HG03039 (cell line): ENCODE data around the gene FRMD4A.

ENCODE experiments used
- ATAC-seq: cut with Tn5 transposase; IDR thresholded peaks from one replicate; pipeline ENCODE4 v1.9.1; 2021; ENCODE audit warnings: mild to moderate bottlenecking, moderate library complexity; ENCODE audit not compliant: unreplicated experiment

Gene FRMD4A

GRCh38 chr10:13637303-13637856 is 693.3 kb downstream of the FRMD4A start:
- ATAC-seq = no peak

- ATAC-seq = no peak
Measured at GRCh38 chr10:13636776-13637175, 693.9 kb downstream of the FRMD4A start.

GRCh38 chr10:13634207-13634606 is 696.5 kb downstream of the FRMD4A start:
- no peak for ATAC-seq

- no peak for ATAC-seq
Measured at GRCh38 chr10:13633689-13634088, 697.0 kb downstream of the FRMD4A start.

GRCh38 chr10:13632884-13633440 is 697.8 kb downstream of the FRMD4A start:
- ATAC-seq = no peak

- no peak for ATAC-seq
Measured at GRCh38 chr10:13632440-13632839, 698.3 kb downstream of the FRMD4A start.

- no peak for ATAC-seq
Measured at GRCh38 chr10:13631594-13631993, 699.1 kb downstream of the FRMD4A start.

GRCh38 chr10:13630231-13630630 is 700.5 kb downstream of the FRMD4A start:
- no peak for ATAC-seq

GRCh38 chr10:13629116-13629515 is 701.6 kb downstream of the FRMD4A start:
- ATAC-seq = no peak

- ATAC-seq = no peak
Measured at GRCh38 chr10:13628661-13629060, 702.1 kb downstream of the FRMD4A start.

- ATAC-seq = no peak
Measured at GRCh38 chr10:13627459-13628310, 703.0 kb downstream of the FRMD4A start.

GRCh38 chr10:13624630-13625029 is 706.1 kb downstream of the FRMD4A start:
- no peak for ATAC-seq

GRCh38 chr10:13621931-13622330 is 708.8 kb downstream of the FRMD4A start:
- ATAC-seq = no peak

GRCh38 chr10:13617116-13617515 is 713.6 kb downstream of the FRMD4A start:
- no peak for ATAC-seq

- no peak for ATAC-seq
Measured at GRCh38 chr10:13615650-13616300, 714.9 kb downstream of the FRMD4A start.

GRCh38 chr10:13614530-13615332 is 716.0 kb downstream of the FRMD4A start:
- ATAC-seq = no peak

- ATAC-seq = no peak
Measured at GRCh38 chr10:13613519-13613918, 717.2 kb downstream of the FRMD4A start.

- ATAC-seq = no peak
Measured at GRCh38 chr10:13612654-13613373, 717.9 kb downstream of the FRMD4A start.

GRCh38 chr10:13608246-13608853 is 722.4 kb downstream of the FRMD4A start:
- ATAC-seq = no peak
